Astrocyte (in vitro differentiated cells and primary cell): ENCODE results near the gene HDAC3.

Source experiments
- CTCF ChIP-seq: IDR thresholded peaks from 2 replicates; pipeline ENCODE4 v1.5.1; 2011; ENCODE audit warnings: low read depth, mild to moderate bottlenecking, inconsistent platforms, low read length, moderate library complexity; ENCODE audit not compliant: insufficient read depth
- EZH2 ChIP-seq: IDR thresholded peaks from 2 replicates; pipeline ENCODE4 v1.6.1; 2012; ENCODE audit warnings: mild to moderate bottlenecking, low read length, inconsistent platforms; ENCODE audit not compliant: insufficient read depth

GRCh38 chr5:141617128-141617527, 19.5 kb downstream of the HDAC3 start:
- TF ChIP-seq CTCF = no peak
- TF ChIP-seq EZH2 = no peak
